Cardiac septum (tissue), 1 donor: ENCODE measurements around the gene TAS2R30. TPM values are rescaled to one million over a fixed set of nuclear protein-coding genes. Genes with fewer than 3 reads are reported as not detected.

Experiments used
- DNase-seq: peaks from one replicate; pipeline ENCODE4 v3.0.0-alpha.2; 2020; ENCODE audit warnings: low spot score
- intact Hi-C: fragments of 100-400 bp; cut with DNase I; formaldehyde crosslinking; loops from one replicate; pipeline ENCODE4 v1.14.0; 2022
- long read RNA-seq: library from polyadenylated mRNA; unstranded; transcript quantifications from one replicate; pipeline ENCODE4 v2.0.0, GENCODE V29; 2021
- total RNA-seq: library from RNA; stranded (reverse); fragmentation: NEBNext Ultra II Directional; extraction: Animal tissue kit (Norgen Biotek cat#: 25700); gene quantifications from one replicate; pipeline ENCODE4 v1.2.1, GENCODE V29; 2021
- donor health status: DM: no; HTN: no; CAD: no.

The TAS2R30 gene, protein sequence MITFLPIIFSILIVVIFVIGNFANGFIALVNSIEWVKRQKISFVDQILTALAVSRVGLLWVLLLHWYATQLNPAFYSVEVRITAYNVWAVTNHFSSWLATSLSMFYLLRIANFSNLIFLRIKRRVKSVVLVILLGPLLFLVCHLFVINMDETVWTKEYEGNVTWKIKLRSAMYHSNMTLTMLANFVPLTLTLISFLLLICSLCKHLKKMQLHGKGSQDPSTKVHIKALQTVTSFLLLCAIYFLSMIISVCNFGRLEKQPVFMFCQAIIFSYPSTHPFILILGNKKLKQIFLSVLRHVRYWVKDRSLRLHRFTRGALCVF
- 2.2 TPM for total RNA-seq
- long read RNA-seq = 0 reads

DNA sequence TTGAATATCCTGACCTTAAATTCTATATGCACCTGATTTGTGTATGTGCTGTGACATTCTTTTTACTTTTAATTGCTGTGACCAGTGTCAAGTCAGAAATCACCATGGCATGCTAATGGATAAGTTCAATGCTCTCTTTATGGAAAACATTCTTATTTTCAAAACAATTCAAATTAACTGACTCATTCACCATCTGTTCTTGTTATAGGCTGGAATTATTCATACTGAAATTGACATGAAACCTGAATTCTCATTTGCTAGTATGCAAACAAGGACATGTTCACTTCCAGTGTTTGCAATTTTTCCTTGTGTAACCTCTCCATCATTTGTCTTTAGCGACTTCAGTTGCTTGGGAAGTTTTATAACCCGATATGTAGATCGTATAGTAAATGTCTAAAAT lies at the start of gene TAS2R30:
Gene TAS2R30 (minus strand): TSS at position 340 of the 400 bp plus-strand sequence. CDS start 400 bp downstream, outside the sequence.
- intact Hi-C loops = no loop called here
- no peak for DNase-seq

DNA sequence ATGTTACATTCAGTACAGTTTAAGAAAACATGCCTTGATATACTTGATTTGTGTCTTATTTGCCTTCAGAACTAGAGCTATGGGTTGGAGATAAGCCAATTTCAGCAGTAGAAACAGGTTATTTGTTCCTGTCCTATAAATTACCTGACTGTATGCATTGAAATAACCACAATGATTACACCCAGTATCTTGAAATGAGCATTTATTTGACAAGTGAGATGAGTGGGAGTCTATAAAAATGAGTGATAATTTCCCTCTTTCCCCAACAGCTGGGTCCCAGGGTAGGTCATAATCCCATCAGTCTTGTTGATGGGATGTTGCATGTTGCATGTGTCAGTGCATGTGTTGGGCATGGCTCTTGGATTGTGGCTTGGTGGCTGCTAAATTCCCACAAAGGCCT lies 48.6 kb upstream of the TAS2R30 start:
- intact Hi-C loops = no loop called here
- DNase-seq = no peak

DNA sequence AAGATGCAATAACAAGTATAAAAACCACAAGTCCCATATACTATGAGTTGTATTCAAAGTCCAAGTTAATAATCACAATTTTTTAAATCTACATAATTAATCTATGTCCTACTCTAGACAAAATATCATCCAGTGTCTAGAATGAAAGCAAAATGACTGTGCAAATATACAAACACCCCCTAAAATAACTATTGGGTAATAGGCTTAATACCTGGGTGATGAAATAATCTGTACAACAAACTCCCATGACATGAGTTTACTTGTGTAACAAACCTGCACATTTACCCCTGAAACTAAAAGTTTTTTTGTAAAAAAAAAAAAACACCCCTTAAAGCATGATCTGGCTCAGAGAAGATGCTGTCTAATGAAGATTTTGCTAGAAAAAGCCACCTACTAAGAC lies 48.1 kb upstream of the TAS2R30 start:
- no peak for DNase-seq
- intact Hi-C loops = no loop called here

DNA sequence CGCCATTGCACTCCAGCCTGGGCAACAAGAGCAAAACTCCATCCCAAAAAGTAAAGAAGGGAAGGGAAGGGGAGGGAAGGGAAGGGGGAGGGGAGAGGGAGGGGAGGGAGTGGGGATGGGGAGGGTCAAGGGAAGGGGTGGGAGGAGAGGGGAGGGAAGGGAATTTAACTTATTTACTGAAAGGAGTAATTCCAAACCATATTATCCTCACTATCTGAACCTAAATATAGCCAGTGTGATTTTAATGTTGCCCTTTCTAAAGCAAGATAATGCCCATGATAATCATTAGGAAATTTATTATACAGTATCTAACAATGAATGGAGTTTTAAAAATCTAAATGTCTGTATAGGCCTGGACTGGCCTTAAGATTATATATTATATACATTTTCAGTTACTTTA lies 43.8 kb upstream of the TAS2R30 start:
- DNase-seq = no peak
- intact Hi-C loops = no loop called here

DNA sequence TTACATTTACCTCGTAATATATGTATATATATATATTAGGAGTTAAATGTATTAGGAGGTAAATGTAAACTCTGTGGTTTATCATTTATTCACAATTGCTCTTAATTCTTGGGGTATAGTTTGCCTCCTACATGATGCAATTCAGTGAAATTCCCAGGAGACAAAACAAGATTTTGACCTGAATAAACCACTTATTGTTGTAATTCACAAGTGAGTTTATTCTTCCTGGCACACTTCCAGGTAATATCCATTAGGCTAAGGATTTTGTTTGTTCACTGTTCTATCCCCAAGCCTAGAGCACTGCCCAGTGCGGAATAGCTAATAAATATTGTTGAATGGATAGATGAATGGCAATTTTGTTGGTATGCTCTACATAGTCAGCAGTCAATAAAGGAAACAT lies 39.6 kb upstream of the TAS2R30 start:
- intact Hi-C loops = no loop called here
- DNase-seq = no peak

DNA sequence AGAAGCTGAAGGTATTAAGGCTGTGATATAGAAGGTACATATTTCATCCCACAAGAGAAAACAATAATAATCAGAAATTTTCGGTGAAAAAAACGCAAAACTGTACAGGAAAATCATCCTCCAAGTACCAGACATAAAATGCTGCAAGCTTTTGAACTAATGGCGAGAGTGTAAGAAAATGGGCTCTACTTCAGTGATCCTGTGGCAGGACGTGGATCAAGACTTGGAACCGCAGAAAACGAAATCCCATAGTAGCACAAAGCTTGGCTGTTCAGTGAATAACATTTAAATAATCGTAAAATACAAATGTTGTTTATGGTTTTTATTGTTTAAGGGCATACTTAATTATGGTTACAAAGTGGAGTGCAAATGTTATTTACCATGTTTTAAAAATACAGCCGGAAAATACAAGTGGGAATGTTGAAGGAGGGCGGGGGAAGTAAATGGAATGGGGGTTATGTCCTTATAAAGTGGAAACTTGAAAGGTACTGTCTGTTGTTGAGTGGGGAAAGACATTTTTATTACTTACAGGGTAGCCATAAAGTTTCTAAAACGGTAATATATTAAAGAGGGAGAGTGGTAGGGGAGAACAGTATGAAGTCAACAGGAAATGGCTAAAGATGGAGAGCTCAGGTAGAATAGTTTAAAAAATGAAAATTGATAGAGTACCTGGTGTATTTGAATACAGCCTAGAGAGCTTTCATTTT lies 37.7 kb upstream of the TAS2R30 start:
- DNase-seq = no peak
- intact Hi-C loops = no loop called here

DNA sequence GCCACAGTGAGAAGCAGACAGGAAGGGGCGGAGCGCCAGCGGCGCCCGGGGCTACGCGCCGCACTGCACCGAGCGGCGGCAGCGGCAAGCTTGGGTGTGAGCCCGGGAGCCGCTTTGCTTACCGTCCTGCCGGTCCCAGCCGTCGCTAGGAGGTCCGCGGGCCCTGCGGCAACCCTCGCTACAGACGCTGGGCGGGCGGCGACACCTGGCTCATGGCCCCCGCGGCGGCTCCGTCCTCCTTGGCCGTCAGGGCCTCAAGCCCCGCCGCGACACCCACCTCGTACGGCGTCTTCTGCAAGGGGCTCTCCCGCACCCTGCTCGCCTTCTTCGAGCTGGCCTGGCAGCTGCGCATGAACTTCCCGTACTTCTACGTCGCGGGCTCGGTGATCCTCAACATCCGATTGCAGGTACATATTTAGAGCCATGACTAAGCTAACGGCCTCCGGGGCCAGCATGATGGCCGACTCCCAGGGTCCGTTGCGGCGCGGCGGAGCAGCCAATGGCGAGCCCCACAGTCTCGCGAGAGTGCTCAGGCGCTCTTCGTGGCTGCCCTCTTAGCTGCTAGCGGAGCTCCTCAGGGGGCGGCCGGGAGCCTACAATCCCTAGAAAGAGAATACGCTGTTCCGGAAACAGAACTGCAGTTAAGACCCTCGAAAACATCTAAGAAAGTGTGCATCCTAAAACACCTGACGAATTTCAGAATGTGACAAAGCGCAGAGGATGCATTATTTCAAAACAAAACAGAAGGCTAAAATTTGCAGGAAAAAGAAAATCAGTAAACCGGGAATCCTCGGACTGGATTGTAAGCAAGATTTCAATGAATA lies 36.9 kb upstream of the TAS2R30 start, which contains the start of gene SMIM10L1:
Gene SMIM10L1 (plus strand): TSS at position 50 of the 824 bp plus-strand sequence. CDS start 163 bp downstream, at position 213.
- intact Hi-C loops = no loop called here
- peak; percentile 96 for DNase-seq

DNA sequence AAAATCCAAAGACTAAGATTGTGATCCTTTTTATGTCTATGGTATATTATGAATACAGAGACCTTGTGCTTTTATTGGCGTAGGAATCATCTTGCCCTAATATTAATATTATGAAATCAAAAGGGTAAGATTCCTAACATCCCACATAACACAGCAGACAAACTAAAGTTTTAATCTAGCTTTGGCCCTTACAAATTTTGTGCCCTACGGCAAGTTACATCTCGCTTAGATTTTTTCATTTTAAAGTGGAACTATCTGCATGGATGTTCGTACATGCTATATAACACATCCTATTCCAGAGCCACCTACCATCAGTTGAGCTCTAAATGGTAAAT lies 36.3 kb upstream of the TAS2R30 start:
- intact Hi-C loops = no loop called here
- DNase-seq = no peak

DNA sequence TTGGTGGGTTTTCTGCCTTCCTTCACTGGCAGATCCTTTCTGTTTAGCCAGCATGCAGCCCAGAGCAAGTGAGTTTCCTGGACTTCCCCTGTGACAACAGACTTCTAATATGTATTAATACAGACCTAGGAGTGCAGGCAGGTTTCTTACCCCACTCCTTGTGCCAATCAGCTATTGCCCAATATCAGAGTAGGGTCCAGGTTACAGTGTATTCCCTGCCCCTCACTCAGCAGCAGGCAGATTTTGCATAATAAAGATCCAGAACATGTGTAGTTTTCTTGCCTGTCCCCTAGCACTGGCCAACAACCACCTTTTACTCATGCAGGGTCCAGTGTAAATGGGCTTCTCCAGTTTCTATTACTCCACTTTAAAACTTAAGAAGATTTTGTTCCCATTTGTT lies 31.9 kb upstream of the TAS2R30 start:
- intact Hi-C loops = loop anchor here (10.0 kb wide), 1 partner anchor 101 kb away; the partner anchor contains the start of gene TAS2R46
- DNase-seq = no peak

DNA sequence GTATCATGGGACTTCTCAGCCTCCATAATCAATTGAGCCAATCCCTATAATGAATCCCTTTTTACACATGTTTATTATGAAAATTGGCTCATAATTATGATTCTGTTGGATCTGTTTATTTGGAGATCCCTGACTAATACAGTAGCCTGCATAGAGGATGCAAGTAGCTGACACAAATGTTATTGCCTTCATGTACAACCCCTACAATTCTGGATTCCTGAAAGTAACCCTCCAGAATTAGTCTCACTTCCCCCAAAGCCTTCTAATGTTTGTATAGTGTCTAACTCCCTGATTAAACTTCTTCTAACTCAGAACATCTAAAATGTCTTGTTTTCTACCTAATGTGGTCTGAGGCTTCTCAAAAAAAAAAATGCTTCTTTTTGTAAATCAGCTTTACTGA lies 29.9 kb upstream of the TAS2R30 start:
- no peak for DNase-seq
- intact Hi-C loops = loop anchor here (10.0 kb wide), 1 partner anchor 100 kb away; the partner anchor contains the start of gene TAS2R46

DNA sequence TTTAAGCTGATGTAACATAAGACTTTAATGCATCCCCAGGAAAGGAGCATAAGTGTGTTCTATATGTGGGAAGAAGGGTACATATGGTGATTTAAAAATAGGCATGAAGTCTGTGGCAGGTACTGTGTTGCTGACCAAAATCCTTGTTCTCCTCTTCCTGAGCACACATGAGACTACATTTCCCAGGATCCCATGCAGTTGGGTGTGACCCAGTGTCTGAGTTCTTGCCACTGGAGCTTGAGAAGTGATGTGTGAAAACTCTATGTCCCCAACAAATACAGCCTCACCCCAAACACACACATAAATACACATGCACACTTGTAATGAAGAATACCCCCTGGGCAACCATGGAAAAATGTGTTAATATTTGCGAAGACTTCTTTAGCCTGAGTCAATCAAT lies 28.1 kb upstream of the TAS2R30 start:
- DNase-seq = no peak
- intact Hi-C loops = loop anchor here (10.0 kb wide), 1 partner anchor 98 kb away; the partner anchor contains the start of gene TAS2R46

DNA sequence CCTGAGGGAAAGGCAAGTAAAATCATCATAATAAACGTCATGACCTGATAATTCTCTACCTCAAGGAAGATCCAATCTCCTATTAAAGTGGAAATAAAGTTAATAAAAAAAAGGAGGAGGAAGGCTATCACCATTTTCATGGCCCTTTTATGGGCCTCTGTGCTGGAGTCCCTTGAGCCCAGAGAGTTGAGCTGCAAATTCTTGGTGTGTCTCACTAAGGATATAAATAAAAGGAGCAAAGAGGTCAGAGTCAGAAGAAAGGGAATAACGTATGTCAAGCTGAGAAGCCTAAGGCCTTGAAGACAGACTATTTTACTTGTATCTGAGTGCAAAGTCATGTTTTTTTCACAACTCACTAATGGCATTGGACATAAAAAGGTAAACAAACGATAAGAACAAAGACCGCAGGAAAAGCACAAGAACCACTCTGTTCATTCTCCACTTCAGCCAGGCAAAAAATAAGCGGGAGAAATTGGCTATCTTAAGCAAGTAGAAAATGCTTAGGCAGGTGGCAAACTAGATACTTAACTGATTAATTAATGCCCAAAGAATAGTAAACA lies 24.5 kb upstream of the TAS2R30 start:
- no peak for DNase-seq
- intact Hi-C loops = no loop called here

DNA sequence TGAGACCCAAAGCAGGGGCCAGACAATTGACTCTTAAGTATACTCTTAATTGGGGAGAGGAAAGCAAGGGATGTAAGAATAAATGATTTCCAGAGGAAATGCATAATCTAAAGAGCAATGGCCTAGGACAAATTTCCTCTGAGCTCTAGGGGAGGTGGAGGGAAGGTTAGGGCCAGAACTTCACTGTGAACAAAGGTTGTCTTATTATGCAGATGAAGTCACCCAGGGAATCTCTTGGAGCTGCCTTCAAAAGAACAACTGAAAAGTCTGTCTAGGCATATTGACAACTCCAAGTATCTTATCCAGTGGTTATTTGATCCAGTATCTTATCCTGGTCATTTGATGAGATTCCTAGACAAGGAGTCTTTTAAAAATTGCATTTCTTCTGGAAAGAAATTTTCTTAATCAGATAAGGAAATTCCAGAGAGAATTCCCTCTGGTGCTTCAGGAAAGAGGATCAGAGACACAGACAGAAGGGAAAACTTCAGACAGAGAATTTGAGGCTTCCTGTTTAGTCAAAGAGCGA lies 20.0 kb upstream of the TAS2R30 start:
- no peak for DNase-seq
- intact Hi-C loops = no loop called here

DNA sequence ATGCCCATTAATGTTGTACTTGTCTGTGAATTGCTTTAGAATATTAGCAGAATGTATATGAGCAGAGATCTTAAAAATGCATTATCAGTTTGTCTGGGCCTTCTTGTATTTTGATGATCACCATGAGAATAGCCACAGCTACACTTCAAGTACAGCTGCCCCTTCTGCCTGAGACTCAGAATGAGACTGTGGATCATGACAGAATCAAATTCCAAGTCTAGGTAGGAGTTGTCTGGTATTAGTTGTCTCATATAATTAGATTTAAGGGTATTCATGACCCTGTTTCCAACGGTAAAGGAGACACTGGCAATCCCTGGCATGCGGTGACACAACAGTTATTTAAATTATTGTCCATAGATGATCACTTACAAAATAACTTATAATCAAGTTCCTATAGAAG lies 18.3 kb upstream of the TAS2R30 start:
- DNase-seq = no peak

DNA sequence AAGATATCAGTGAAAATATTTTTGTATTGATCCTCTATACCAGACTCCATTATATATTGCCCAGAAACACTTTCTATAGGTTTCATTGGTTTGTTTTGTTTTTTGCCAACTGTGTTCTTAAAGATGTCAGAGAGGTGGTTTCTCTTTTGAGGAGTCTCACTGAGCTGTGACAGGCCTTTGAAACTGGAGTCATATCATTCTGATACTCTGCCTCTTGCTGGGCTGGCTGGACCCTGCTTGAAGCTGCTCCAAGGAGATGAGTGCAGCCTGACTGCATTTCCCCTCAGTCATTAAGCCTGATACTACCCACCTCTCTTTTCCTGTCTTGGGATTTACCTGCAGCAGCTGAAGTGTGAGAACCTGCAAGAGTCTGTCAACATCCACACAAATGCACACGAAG lies 16.4 kb upstream of the TAS2R30 start:
- DNase-seq = no peak
- intact Hi-C loops = no loop called here

More for the DNA sequence above, 18.3 kb upstream of the TAS2R30 start:
- intact Hi-C loops = no loop called here

DNA sequence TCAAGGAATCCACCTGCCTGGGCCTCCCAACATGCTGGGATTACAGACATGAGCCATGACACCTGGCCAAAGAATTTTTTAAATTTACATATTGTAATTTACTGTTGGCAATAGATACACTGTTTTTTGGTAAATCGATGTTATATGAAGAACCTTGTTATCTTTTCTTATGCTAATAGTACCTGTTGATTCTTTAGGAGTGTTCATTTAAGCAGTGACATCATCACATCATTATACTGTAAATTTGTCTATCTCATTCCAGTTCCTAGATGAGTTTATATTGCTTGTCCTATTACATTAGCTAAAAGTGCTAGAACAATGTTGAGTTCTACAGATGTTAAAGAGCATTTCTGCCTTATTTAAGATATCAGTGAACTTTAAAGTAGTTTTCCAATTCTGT lies 13.0 kb upstream of the TAS2R30 start:
- DNase-seq = no peak
- intact Hi-C loops = no loop called here

DNA sequence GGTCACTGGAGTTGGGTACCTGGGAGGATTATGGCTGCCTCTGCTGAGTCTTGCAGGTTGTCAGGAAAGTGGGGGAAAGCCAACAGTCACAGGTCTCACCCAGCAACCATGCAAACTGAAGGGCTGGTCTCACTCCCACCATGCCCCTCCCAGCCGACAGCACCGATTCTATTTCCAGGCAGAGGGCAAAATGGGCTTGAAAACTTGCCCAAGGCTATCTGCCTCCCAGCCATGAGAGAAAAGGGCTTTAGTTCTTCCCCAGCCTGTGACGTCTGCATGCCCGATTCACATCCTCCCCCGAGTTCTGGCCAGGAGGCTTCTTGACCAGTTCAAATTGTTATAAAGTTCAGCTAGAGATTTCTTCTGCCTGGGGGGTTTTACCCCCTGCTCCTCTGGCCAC lies 9.9 kb upstream of the TAS2R30 start:
- DNase-seq = no peak
- intact Hi-C loops = no loop called here

DNA sequence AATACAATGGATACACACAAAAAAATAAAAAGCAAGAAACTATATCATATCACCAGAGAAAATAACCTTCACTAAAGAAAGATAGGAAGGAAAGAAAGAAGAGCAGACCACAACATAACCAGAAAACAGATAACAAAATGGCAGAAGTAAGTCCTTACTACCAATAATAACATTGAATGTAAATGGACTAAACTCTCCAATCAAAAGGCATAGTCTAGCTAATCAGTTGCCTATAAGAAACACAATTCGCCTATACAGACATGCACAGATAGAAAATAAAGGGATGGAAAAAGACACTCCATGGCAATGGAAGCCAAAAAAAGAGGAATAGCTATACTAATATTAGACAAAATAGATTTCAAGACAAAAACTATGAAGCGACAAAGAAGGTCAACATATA lies 8.9 kb upstream of the TAS2R30 start:
- intact Hi-C loops = no loop called here

DNA sequence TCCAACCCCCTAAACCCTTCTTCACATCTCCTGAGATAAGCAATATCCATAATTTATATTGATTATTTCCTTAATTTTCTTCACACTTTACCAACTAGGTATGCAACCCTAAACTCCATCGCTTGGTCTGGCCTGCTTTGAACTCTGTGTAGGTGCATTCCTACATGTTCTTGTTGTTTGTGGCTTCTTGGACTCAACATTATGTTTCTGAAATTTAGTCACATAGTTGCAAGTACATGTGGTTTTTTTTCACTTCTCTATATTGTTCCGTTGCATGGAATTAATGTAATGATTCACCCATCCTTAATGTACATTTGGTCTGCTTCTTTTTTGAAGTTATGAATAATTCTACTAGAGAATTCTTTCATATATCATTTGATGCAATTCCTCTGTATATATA lies 1.6 kb upstream of the TAS2R30 start:
- no peak for DNase-seq
- intact Hi-C loops = no loop called here

More for the DNA sequence above, 8.9 kb upstream of the TAS2R30 start:
- DNase-seq = no peak

DNA sequence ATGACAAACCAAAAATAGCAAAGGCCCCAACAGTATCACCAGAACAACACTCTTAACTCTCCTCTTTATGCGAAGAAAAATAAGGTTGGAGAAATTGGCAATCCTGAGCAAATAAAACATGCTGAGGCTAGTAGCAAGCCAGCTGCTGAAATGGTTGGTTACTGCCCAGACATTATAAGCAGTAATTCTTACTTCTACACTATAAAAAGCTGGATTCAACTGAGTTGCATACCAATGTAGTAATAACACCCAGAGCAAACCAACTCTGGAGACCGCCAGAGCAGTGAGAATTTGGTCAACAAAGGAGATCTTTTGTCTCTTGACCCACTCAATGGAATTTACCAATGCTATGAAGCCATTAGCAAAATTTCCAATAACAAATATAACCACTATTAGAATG lies 628 bp downstream of the TAS2R30 start:
- intact Hi-C loops = no loop called here
- DNase-seq = no peak
